Measurements from ENCODE around the gene FRMD5.
"Not testable (repeated sequence)": the region's sequence is repeated elsewhere in the genome, so short reads cannot be mapped to it uniquely, and the experiment has no call there.

Gene FRMD5

DNA sequence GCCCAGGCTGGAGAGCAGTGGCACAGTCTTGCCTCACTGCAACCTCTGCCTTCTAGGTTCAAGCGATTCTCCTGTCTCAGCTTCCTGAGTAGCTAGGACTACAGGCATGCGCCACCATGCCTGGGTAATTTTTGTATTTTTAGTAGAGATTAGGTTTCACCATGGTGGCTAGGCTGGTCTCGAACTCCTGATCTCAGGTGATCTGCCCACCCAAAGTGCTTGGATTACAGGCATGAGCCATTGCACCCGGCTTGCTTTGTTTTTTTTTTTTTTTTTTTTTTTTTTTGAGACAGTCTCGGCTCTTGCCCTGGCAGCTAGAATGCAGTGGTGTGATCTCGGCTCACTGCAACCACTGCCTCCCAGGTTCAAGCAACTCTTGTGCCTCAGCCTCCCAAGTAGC, 362.6 kb downstream of the FRMD5 start:
- DNase-seq (ENCODE audit: low spot score) = not testable (repeated sequence)

DNA sequence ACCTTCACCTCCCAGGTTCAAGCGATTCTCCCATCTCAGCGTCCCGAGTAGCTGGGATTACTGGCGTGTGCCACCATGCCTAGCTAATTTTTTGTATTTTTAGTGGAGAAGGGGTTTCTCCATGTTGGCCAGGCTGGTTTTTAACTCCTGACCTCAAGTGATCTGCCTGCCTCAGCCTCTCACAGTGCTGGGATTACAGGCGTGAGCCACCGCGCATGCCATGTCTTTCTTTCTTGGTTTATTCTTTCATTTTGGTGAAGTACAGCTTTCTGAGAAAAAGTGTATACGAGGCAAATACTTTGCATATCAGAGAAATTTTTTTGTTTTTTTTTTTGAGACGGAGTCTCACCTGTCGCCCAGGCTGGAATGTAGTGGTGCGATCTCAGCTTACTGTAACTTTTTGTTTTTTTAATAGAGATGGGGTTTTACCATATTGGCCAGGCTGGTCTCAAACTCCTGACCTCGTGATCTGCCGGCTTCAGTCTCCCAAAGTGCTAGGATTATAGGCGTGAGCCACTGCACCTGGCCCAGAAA, 363.5 kb downstream of the FRMD5 start:
- DNase-seq (ENCODE audit: low spot score) = not testable (repeated sequence)

DNA sequence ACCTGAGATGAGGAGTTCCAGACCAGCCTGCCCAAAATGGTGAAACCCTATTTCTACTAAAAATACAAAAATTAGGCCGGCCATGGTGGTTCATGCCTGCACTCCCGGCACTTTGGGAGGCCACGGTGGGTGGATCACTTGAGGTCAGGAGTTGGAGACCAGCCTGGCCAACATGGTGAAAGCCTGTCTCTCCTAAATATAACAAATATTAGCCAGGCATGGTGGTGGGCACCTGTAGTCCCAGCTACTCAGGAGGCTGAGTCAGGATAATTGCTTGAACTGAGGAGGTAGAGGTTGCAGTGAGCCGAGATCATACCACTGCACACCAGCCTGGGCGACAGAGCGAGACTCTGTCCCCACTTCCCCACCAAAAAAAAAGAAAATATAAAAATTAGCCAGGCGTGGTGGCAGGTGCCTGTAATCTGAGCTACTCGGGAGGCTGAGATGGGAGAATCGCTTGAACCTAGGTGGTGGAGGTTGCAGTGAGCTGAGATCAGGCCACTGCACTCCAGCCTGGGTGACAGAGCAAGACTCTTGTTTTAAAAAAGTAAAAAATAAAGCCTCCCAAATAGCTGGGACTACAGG, 364.3 kb downstream of the FRMD5 start:
- DNase-seq (ENCODE audit: low spot score) = not testable (repeated sequence)

DNA sequence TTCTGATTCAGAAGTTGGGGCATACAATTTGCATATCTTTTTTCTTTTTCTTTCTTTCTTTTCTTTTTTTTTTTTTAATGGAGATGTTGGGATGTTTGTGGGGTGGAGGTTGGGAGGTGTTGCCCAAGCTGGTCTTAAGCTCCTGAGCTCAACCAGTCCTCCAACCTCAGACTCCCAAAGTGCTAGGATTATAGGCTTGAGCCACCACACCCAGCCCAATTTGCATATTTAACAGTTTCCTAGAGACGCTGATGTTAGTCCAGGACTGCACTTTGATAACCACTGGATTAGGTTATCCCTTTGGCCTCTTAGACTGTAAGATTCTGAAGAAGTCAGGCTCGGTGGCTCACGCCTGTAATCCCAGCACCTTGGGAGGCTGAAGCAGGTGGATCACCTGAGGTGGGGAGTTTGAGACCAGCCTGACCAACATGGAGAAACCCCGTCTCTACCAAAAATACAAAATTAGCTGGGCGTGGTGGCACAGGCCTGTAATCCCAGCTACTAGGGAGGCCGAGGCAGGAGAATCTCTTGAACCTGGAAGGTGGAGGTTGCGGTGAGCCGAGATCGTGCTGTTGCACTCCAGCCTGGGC, 365.0 kb downstream of the FRMD5 start:
- DNase-seq (ENCODE audit: low spot score) = not testable (repeated sequence)

DNA sequence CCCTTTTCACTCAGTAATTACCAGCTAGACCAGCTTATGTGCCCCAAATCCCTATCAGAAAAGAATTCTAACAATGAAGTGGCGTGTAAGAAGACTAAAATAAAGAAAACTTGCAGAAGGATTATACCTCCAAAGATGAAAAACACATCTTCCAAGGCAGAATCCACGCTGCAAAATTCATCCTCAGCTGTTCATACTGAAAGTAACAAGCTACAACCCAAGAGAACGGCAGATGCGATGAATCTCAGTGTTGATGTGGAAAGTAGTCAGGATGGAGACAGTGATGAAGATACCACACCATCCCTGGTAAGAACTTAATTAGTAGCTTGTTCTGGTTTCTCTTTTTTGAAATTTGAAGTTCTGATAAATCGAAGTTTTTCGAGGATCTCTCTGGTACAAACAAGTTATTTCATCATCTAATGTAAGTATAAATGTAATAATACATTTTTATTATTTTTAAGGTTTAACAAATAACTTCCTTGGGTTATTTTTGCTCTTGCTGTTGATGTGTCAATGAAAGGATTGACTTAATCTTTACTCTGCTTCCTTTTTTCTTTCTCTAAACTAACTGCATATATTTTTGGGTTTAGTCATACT, 366.9 kb downstream of the FRMD5 start:
- peak; percentile 29 for DNase-seq (ENCODE audit: low spot score)

DNA sequence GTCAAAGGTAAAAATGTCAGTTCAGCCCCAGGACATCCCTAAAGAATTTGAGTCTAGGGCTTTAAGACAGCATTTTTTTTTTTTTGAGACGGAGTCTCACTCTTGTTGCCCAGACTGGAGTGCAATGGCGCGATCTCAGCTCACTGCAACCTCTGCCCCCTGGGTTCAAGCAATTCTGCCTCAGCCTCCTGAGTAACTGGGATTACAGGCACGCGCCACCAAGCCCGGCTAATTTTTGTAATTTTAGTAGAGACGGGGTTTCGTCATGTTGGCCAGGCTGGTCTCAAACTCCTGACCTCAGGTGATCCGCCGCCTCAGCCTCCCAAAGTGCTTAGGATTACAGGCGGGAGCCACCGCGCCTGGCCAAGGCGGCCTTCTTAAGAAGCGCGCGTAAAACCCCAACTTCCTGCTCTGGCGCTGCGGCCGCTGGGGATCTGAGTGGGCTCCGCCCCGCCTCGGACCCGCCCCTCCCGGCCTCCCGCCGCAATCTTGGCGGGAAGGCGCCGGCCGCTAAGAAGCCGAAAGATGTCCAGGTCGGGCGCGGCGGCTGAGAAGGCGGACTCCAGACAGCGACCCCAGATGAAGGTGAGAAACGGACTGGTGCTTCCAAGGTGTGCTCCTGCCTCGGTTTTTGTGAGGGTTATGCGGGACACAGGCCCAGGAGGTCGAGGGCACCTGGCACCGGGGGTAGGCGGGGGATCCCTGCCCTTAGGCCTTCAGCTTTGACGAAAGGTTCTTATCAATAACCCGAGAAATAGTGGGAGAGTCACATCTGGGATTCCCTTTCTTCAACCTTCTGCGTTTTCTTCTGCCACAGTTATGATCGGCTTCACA, 368.3 kb downstream of the FRMD5 start, which contains the start of gene WDR76:
TSS of gene WDR76 (plus strand) at position 495 of the 834 bp plus-strand sequence. CDS start at position 526, 31 bp downstream.
- peak; percentile 92 for DNase-seq (ENCODE audit: low spot score)

DNA sequence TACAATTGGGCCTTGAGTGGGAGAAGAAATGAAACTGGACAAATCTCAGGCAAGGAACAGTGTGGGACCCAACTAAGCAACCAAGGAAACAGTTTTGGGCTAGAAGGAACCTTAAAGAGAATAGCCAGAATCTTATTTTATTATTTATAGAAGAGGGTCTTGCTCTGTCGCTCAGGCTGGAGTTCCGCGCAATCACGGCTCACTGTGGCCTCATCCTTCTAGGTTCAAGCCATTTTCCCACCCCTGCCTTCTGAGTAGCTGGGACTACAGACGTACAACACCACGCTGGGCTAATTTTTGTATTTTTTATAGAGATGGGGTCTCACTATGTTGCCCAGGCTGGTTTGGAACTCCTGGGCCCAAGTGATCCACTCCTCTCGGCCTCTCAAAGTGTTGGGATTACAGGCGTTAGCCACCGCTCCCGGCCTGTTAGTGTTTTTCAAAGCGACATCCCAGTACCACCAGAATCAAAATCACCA, 369.0 kb downstream of the FRMD5 start:
- no peak for DNase-seq (ENCODE audit: low spot score)

DNA sequence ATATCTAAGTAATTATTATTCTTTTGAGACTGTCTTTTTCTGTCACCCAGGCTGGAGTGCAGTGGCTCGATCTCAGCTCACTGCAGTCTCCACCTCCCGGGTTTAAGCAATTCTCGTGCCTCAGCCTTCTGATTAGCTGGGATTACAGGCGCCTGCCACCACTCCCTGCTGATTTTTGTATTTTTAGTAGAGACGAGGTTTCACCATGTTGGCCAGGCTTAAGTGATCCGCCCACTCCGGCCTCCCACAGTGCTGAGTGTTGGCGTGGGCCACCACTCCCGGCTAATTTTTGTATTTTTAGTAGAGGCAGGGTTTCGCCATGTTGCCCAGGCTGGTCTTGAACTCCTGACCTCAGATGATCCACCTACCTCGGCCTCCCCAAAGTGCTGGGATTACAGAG, 369.8 kb downstream of the FRMD5 start:
- DNase-seq (ENCODE audit: low spot score) = not testable (repeated sequence)

DNA sequence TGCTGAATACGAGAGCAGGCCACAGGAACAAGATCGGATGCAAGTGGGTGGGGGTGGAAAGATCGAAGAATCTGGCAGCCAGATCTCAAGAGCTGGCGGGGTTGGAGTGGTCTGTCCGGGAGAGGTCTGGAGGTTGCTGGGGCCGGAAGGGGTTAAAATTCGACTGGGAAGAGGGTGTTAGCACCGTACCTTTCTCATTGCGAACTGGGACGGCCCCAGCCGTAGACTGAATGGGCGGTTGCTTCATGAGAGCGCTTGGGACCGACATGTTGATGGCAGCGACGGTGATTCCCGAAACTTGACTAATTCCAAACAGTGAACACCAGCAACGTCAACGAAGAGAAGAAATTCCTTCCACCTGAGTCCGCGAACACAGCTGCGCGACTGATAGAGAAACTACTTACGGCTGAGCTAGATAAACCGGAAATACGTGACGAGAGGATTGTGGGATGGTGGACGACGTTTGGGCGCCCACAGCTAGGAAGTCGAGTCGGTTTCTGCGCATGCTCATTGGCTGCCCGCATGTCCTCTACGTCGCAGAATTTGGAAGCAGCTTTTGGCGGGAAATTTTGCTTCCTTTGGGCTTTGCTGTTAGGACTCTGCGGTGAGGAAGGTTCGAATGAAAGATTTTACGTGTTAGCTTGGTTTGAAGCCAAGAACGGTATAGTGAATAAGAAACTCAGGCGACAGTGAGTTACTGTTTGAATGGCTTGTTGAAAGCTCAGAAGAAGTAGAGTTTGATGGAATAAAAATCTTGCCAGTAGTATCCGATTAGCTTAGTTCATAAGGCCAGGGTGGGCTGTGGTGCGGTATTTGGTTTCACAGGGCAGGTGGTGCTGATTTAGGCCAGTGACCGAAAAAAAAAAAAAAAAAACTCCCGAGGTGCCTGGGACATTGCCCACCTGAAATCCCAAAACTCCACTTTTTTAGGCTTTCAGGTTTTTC, 370.5 kb downstream of the FRMD5 start, which contains the start of gene MFAP1:
TSS of gene MFAP1 (minus strand) at position 389 of the 945 bp plus-strand sequence. CDS start at position 268, 121 bp downstream.
- DNase-seq (ENCODE audit: low spot score) = peak; percentile 98

DNA sequence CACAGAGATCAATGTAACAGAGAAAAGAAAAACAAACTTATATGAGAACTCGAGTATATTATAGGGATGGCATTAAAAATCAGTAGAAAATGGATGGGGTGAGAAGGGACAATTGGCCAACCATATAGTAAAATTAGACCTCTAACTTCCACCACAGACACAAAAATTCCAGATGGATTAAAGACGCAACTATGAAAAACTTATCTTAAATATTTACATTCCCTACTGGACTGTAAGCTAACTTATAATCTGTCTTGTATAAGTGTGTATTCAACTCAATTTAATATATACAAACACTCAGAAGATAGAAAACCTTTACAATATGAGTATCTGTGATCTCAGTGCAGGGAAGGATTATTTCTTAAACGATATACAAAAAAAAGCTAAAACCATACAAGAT, 373.6 kb downstream of the FRMD5 start:
- DNase-seq (ENCODE audit: low spot score) = no peak

Small RNAs within 50 kb of the gene (small RNA-seq; reads per million reads assigned to genes)
- 0 reads per million in 2 experiments for gene RF00019
